PC-9 (cell line): Measurements from ENCODE around the gene AUH.

Experiments
- CTCF ChIP-seq: fragments of 200-600 bp; sonication (generic); conservative IDR thresholded peaks from 2 replicates; pipeline ENCODE4 v1.6.1; 2017; ENCODE audit warnings: mixed run types, antibody characterized with exemption, mild to moderate bottlenecking, moderate library complexity
- EZH2 ChIP-seq: fragments of 200-600 bp; sonication (generic); IDR thresholded peaks from 2 replicates; pipeline ENCODE4 v1.8.0; 2017; ENCODE audit warnings: antibody characterized with exemption, low read depth

DNA sequence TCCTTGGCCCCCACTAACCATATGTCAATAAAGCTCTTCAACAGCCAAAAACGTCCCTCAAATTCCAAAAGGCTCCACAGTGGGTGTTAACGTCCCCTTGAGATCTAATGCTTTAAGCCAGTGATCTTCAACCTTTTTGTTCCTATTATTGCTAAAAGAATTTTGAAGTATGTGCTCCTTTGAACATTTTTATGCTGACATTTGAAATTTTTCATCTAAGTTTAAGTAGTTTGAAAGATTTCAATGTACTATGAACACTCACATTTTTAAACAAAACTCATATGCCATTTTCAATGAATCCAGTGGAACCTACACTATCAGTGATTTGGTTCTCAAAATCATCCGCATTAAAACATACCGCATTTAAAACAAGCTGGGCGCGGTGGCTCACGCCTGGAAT, 29.9 kb downstream of the AUH start:
- no peak for TF ChIP-seq EZH2
- TF ChIP-seq CTCF, result no peak
